HepG2 (cell line): ENCODE measurements around the gene SNRNP48. TPM values are rescaled to one million over a fixed set of nuclear protein-coding genes. Genes with fewer than 3 reads are reported as not detected.

ENCODE experiments used
- ATAC-seq: fragments of 200-7000 bp; cut with Tn5 transposase; 3 replicates; pipeline ENCODE4 v1.9.1; 2020; ENCODE audit warnings: mild to moderate bottlenecking, moderate library complexity
- BruUV-seq: library from RNA; stranded (reverse); fragments of 400-500 nt; replicated peaks from 2 replicates; lab custom pipeline; 2021; lab: Mats Ljungman, UMichigan
- CTCF ChIA-PET: fragments of 300-600 bp; formaldehyde crosslinking; extraction: SDS; loops from one replicate; lab custom pipeline; 2021; ENCODE audit warnings: low total read pairs, inconsistent platforms, low intra/inter-chr PET ratio; lab: Yijun Ruan, JAX
- POLR2A ChIA-PET: fragments of 350-600 bp; sonication (Branson Sonifier 250); formaldehyde crosslinking; loops from one replicate; lab custom pipeline; 2020; ENCODE audit warnings: antibody characterized with exemption, inconsistent platforms; lab: Yijun Ruan, JAX
- DNase-seq: peaks from one replicate; pipeline ENCODE4 v3.0.0-alpha.2; 2015; ENCODE audit warnings: low spot score
- FAIRE-seq: peaks from 3 replicates; lab custom pipeline; 2011; peaks lifted over from hg19 to GRCh38; lab: Jason Lieb, UNC
- H2AFZ ChIP-seq: one replicate; pipeline ENCODE4 v1.6.1; 2011; ENCODE audit warnings: low read length, inconsistent platforms
- H3K27ac ChIP-seq: fragments of 300-600 bp; 3 replicates; pipeline ENCODE4 v1.8.0; 2011; ENCODE audit warnings: mixed run types, mild to moderate bottlenecking, mixed read lengths, low read length, inconsistent platforms; ENCODE audit not compliant: insufficient read depth; ENCODE audit errors: extremely low read length
- H3K27me3 ChIP-seq, 2 experiments: fragments of 200-600 bp in 1 of 2; 2 replicates in 1 of 2; 3 replicates in 1 of 2; pipeline versions ENCODE4 v1.6.0 to v1.8.0; 2011; ENCODE audit warnings: low read length in 2 of 2, mild to moderate bottlenecking in 2 of 2, moderate library complexity in 2 of 2, inconsistent platforms in 1 of 2; ENCODE audit not compliant: insufficient read depth in 2 of 2, control insufficient read depth in 1 of 2
- H3K36me3 ChIP-seq, 2 experiments: fragments of 200-600 bp in 1 of 2; replicated peaks in 1 of 2; 2 replicates in 1 of 2; 3 replicates in 1 of 2; pipeline versions ENCODE4 v1.5.1 to v1.8.0; 2011; ENCODE audit warnings: low read length in 2 of 2, inconsistent platforms in 1 of 2; ENCODE audit not compliant: insufficient read depth in 2 of 2, control insufficient read depth in 1 of 2
- H3K4me1 ChIP-seq: 2 replicates; pipeline ENCODE4 v1.5.1; 2012; ENCODE audit warnings: low read length, inconsistent platforms; ENCODE audit not compliant: insufficient read depth
- H3K4me2 ChIP-seq: 2 replicates; pipeline ENCODE4 v1.6.0; 2011; ENCODE audit warnings: low read depth, low read length, inconsistent platforms
- H3K4me3 ChIP-seq, 3 experiments: fragments of 200-600 bp in 1 of 3; sonication (generic), shearing (Covaris generic) in 1 of 3; replicated peaks in 1 of 3; 2 replicates each; pipeline ENCODE4 v1.5.1; 2011 to 2016; ENCODE audit warnings: low read length in 3 of 3, inconsistent platforms in 2 of 3, low read depth in 2 of 3, mild to moderate bottlenecking in 2 of 3, control low read depth in 1 of 3, mixed read lengths in 1 of 3; ENCODE audit not compliant: insufficient read depth in 1 of 3
- H3K79me2 ChIP-seq: one replicate; pipeline ENCODE4 v1.6.1; 2011; ENCODE audit warnings: low read length, inconsistent platforms; ENCODE audit not compliant: insufficient read depth
- H3K9ac ChIP-seq: 2 replicates; pipeline ENCODE4 v1.6.0; 2011; ENCODE audit warnings: mild to moderate bottlenecking, low read depth, low read length, inconsistent platforms; ENCODE audit not compliant: insufficient read depth
- H3K9me3 ChIP-seq: 2 replicates; pipeline ENCODE4 v1.5.1; 2012; ENCODE audit warnings: mild to moderate bottlenecking, low read length
- H4K20me1 ChIP-seq: 2 replicates; pipeline ENCODE4 v1.6.0; 2011; ENCODE audit warnings: inconsistent platforms, mild to moderate bottlenecking, low read length, moderate library complexity; ENCODE audit not compliant: insufficient read depth
- DNMT3B ChIP-seq: conservative IDR thresholded peaks from 2 replicates; pipeline ENCODE4 v1.6.1; 2016; ENCODE audit warnings: missing biosample characterization, control low read depth
- ELF3 ChIP-seq: IDR thresholded peaks from 2 replicates; pipeline ENCODE4 v1.6.1; 2016; ENCODE audit warnings: missing genetic modification reagents, missing compliant biosample characterization
- ELF4 ChIP-seq: sonication (generic); formaldehyde crosslinking; IDR thresholded peaks from 2 replicates; pipeline ENCODE4 v1.5.0; 2020; ENCODE audit warnings: missing genetic modification reagents, mild to moderate bottlenecking, moderate library complexity, borderline replicate concordance
- FOSL2 ChIP-seq: sonication (generic); formaldehyde crosslinking; IDR thresholded peaks from 2 replicates; pipeline ENCODE4 v1.4.0; 2020; ENCODE audit warnings: missing genetic modification reagents
- GPN1 ChIP-seq: sonication (generic); formaldehyde crosslinking; IDR thresholded peaks from 2 replicates; pipeline ENCODE4 v1.5.1; 2020; ENCODE audit warnings: missing genetic modification reagents, borderline replicate concordance
- MLLT10 ChIP-seq: sonication (generic); formaldehyde crosslinking; IDR thresholded peaks from 2 replicates; pipeline ENCODE4 v1.4.0; 2020; ENCODE audit warnings: missing genetic modification reagents
- RFX3 ChIP-seq: IDR thresholded peaks from 2 replicates; pipeline ENCODE4 v1.6.1; 2016; ENCODE audit warnings: missing biosample characterization, missing genetic modification reagents
- RXRB ChIP-seq: IDR thresholded peaks from 2 replicates; pipeline ENCODE4 v1.6.1; 2016; ENCODE audit warnings: borderline replicate concordance, missing genetic modification reagents, missing compliant biosample characterization
- SAP130 ChIP-seq: IDR thresholded peaks from 2 replicates; pipeline ENCODE4 v1.6.1; 2016; ENCODE audit warnings: low read depth
- SP140L ChIP-seq: sonication (generic); formaldehyde crosslinking; IDR thresholded peaks from 2 replicates; pipeline ENCODE4 v1.4.0; 2020; ENCODE audit warnings: missing genetic modification reagents, borderline replicate concordance
- ZBTB7A ChIP-seq: sonication (generic); formaldehyde crosslinking; IDR thresholded peaks from 2 replicates; pipeline ENCODE4 v1.8.0; 2022; ENCODE audit warnings: mild to moderate bottlenecking, missing genetic modification reagents
- ZFX ChIP-seq: sonication (generic); formaldehyde crosslinking; IDR thresholded peaks from 2 replicates; pipeline ENCODE4 v1.4.0; 2020; ENCODE audit warnings: mild to moderate bottlenecking, low read depth, missing genetic modification reagents, moderate library complexity
- ZNF253 ChIP-seq: sonication (generic); formaldehyde crosslinking; IDR thresholded peaks from 2 replicates; pipeline ENCODE4 v1.8.0; 2022; ENCODE audit warnings: mild to moderate bottlenecking, missing genetic modification reagents, borderline replicate concordance
- ZNF333 ChIP-seq: sonication (generic); formaldehyde crosslinking; IDR thresholded peaks from 2 replicates; pipeline ENCODE4 v1.4.0; 2020; ENCODE audit warnings: mild to moderate bottlenecking, missing genetic modification reagents, borderline replicate concordance
- ZNF446 ChIP-seq: sonication (generic); formaldehyde crosslinking; IDR thresholded peaks from 2 replicates; pipeline ENCODE4 v1.5.0; 2020; ENCODE audit warnings: mild to moderate bottlenecking, missing genetic modification reagents
- ZNF766 ChIP-seq: sonication (generic); formaldehyde crosslinking; IDR thresholded peaks from 2 replicates; pipeline ENCODE4 v1.5.0; 2020; ENCODE audit warnings: missing genetic modification reagents, borderline replicate concordance
- ZZZ3 ChIP-seq: sonication (generic); formaldehyde crosslinking; IDR thresholded peaks from 2 replicates; pipeline ENCODE4 v1.4.0; 2020; ENCODE audit warnings: missing genetic modification reagents, mild to moderate bottlenecking, borderline replicate concordance
- WGBS: methylation state at CpG from one replicate; pipeline ENCODE4 v1.1.6; 2017; ENCODE audit warnings: low lambda C conversion rate; 5-methylcytosine and 5-hydroxymethylcytosine counted together
- in situ Hi-C: cut with HindIII; loops from 2 replicates; pipeline ENCODE4 v1.10.0; 2017; ENCODE audit warnings: low pct_unique_long_range_greater_than_20kb; ENCODE audit not compliant: extremely low pct_ligation_motif_present
- intact Hi-C: fragments of 100-400 bp; cut with micrococcal nuclease; formaldehyde crosslinking; loops from one replicate; pipeline ENCODE4 v1.10.0; 2022; ENCODE audit not compliant: unreplicated experiment
- polyA plus RNA-seq, 8 experiments: library from polyadenylated mRNA; depleted of rRNA in 3 of 8; stranded (reverse) in 7 of 8; unstranded in 1 of 8; fragments of >200 nt; fragmentation: Illumina TruSeq in 4 of 8; extraction: Trizol in 4 of 8; gene quantifications; 2 replicates each; pipeline versions ENCODE4 v1.2.1 to v1.2.3, GENCODE V29; 2011 to 2016; ENCODE audit warnings: low read depth in 4 of 8, missing spikeins in 1 of 8, mixed read lengths in 1 of 8; ENCODE audit not compliant: insufficient read depth in 1 of 8
- total RNA-seq, 5 experiments: library from RNA; depleted of rRNA; stranded (reverse); fragments of >200 nt; fragmentation: Illumina TruSeq; extraction: Trizol; gene quantifications; 2 replicates each; pipeline ENCODE4 v1.2.3, GENCODE V29; 2016; ENCODE audit warnings: low read depth in 1 of 5

The SNRNP48 gene
- total and polyA plus RNA-seq, 2 of the 13 experiments (the other 11 are each of a cell fraction or from before 2014, with no cell fraction given): 17.5 to 47.5 TPM

GRCh38 chr6:7636151-7636550 lies 46.2 kb downstream of the SNRNP48 start:
- ChIA-PET CTCF (no interaction called here), POLR2A (no interaction called here)
- in situ Hi-C loops: no loop called here
- WGBS: 0% methylated on average over 1 of the region's 1 CpG
- ATAC-seq: no peak
- Histone ChIP-seq H3K9ac (no peak overlapping the region), H3K9me3 (no peaks in the 10 kb centered on the region), H3K27ac (no peak overlapping the region), H3K36me3 (no peaks in the 10 kb centered on the region), H3K27me3 (peaks cover 0 to 4% of the 10 kb centered on the region in 2 experiments; a peak in 1 of 5 replicates), H3K79me2 (no peaks in the 10 kb centered on the region), H2AFZ (no peak overlapping the region), H3K4me1 (peaks cover 6% of the 10 kb centered on the region; the same call in 1 of the 2 replicates), H3K4me3 (no peak overlapping the region), H4K20me1 (no peaks in the 10 kb centered on the region)
- intact Hi-C loops: no loop called here
- no TSS peak for BruUV-seq
- TF ChIP-seq FOSL2 (CRISPR knock-in tag) (0 out of 2 replicates have a peak, but pooled peaks have one; percentile 8), SAP130 (CRISPR knock-in tag) (no peak), ELF4 (CRISPR knock-in tag) (no peak)
- TF ChIP-seq, all 625 proteins: peak for 1
- FAIRE-seq (no peak), DNase-seq (peak; percentile 23)
- no peak overlapping the region for H3K4me2 ChIP-seq

- in situ Hi-C loops: no loop called here
Measured at GRCh38 chr6:7637533-7637932, 47.5 kb downstream of the SNRNP48 start.

More at GRCh38 chr6:7637533-7637932, 47.5 kb downstream of the SNRNP48 start:
- intact Hi-C loops: no loop called here
- no peak for DNase-seq
- Histone ChIP-seq H3K4me3 (no peak overlapping the region), H3K9ac (no peak overlapping the region), H3K9me3 (no peaks in the 10 kb centered on the region), H3K4me1 (peaks cover 8% of the 10 kb centered on the region; the same call in 1 of the 2 replicates), H4K20me1 (no peaks in the 10 kb centered on the region), H3K4me2 (no peak overlapping the region), H3K27me3 (peaks cover 0 to 4% of the 10 kb centered on the region in 2 experiments; a peak in 1 of 5 replicates), H3K27ac (no peak overlapping the region), H3K36me3 (no peaks in the 10 kb centered on the region), H3K79me2 (no peaks in the 10 kb centered on the region), H2AFZ (no peak overlapping the region)
- BruUV-seq: no TSS peak
- POLR2A ChIA-PET: no interaction called here
- CTCF ChIA-PET: no interaction called here
- no peak for ATAC-seq
- WGBS: 44% methylated on average over 3 of the region's 3 CpGs
- no peak for FAIRE-seq
- TF ChIP-seq ZFX (CRISPR knock-in tag) (no peak), RXRB (no peak), RFX3 (no peak), ZBTB7A (CRISPR knock-in tag) (no peak), ZNF253 (CRISPR knock-in tag) (no peak), ZNF333 (CRISPR knock-in tag) (no peak), MLLT10 (no peak), ZNF446 (CRISPR knock-in tag) (no peak), ELF3 (CRISPR knock-in tag) (no peak), ZZZ3 (CRISPR knock-in tag) (no peak), DNMT3B (CRISPR knock-in tag) (no peak), ZNF766 (CRISPR knock-in tag) (no peak), GPN1 (no peak), SP140L (no peak)
